Dendritic cell treated with granulocyte-macrophage colony-stimulating factor and Interleukin-4, amounts not matched to agents 40 ng/mL and 50 ng/mL, for 4 days (primary cell): ENCODE data around the gene CDH16.

Experiments
- H3K27ac Mint-ChIP-seq: one replicate; pipeline ENCODE4 v1.8.0; 2022; ENCODE audit warnings: mild to moderate bottlenecking, mixed read lengths
- H3K27me3 Mint-ChIP-seq: one replicate; pipeline ENCODE4 v1.8.0; 2022; ENCODE audit warnings: mild to moderate bottlenecking, mixed read lengths
- H3K36me3 Mint-ChIP-seq: one replicate; pipeline ENCODE4 v1.8.0; 2022; ENCODE audit warnings: low read depth, mixed read lengths
- H3K4me1 Mint-ChIP-seq: one replicate; pipeline ENCODE4 v1.8.0; 2022; ENCODE audit warnings: low read depth, mixed read lengths
- H3K4me3 Mint-ChIP-seq: one replicate; pipeline ENCODE4 v1.8.0; 2022; ENCODE audit warnings: mild to moderate bottlenecking, moderate library complexity, mixed read lengths
- H3K9me3 Mint-ChIP-seq: one replicate; pipeline ENCODE4 v1.8.0; 2022; ENCODE audit warnings: mixed read lengths
- intact Hi-C: fragments of 100-400 bp; cut with micrococcal nuclease; formaldehyde crosslinking; loops from one replicate; pipeline ENCODE4 v1.15.0; 2022

The CDH16 gene

DNA sequence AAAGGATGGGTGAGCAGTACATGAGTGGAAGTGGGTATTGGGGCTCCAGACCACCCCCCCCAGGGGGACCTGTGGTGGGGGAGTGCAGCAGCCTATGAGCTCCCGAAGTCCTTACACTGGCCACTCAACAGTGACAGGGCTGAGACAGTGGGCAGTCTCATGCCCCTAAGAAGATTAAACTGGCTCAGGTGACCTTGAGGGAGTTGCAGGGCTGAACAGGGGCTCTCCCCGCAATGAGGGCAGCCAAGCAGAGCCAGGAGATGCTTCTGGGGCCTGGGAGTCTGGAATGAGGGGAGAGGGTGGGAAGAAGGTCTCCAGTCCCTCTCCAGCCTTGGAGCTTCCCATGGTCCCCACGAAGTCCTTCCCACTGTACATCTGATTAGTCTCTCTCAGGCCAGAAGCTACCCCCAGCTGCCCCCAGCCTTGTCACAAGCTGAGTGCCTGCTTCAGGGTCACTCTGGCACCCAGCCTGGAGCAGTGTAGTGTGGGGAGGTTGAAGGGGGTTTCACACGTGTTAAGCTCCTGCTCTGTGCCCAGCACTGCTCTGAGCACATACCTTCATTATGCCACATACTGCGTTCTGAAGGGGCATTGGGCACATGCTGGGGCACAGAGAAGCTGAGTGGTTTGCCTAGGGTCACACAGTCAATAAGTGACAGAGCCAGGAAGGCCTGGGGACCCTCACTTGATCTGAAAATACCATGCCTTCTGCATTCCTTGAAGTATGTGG is 1.0 kb upstream of the CDH16 start:
- Mint-ChIP-seq H3K4me1 (peaks cover 7% of the 10 kb centered on the region), H3K27me3 (peaks cover 69% of the 10 kb centered on the region), H3K9me3 (no peaks in the 10 kb centered on the region), H3K4me3 (no peak overlapping the region), H3K36me3 (no peaks in the 10 kb centered on the region), H3K27ac (no peak overlapping the region)
- intact Hi-C loops, result no loop called here

DNA sequence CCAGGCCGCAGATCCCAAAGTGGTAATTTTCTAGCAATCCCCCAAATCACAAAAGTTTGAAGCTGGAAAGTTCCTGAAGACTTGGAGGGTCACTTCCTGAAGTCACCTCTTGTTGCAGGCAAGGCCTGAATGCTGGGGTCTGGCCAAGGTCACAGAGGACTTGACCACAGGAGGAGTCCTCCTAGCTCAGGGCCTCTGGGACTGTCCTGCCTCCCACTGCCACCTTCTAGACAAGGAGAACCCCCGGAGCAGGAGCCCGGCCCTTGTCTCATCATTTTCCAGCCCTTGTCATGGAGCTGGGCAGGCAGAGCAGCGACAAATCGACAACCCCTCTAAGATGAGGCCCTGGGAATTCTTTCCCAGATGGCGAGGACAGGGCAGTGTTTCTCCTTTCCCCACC is 330 bp downstream of the CDH16 start:
- Mint-ChIP-seq H3K4me1 (no peaks in the 10 kb centered on the region), H3K27ac (no peak overlapping the region), H3K9me3 (no peaks in the 10 kb centered on the region), H3K27me3 (peaks cover 58% of the 10 kb centered on the region), H3K4me3 (no peak overlapping the region), H3K36me3 (no peaks in the 10 kb centered on the region)
- intact Hi-C loops, result no loop called here

DNA sequence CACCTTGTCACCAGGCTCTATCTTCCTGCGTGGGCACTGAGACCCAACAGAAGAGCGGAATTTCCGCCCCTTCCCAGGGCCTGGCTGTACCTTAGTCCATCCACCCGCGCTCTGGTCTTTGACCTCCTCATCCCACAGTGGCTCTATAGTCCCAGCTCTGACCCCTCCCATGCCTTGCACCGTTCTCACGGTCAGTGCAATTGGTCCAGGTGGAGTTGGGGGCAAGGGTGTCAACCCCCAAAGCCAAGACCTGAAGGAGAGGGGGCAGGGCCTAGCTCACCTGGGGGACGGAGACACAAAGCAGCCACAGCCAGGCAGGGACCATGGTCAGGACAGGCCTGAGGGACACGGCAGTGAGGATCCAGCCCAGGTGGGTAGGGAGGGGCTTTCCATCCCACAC is 944 bp downstream of the CDH16 start:
- Mint-ChIP-seq H3K9me3 (no peaks in the 10 kb centered on the region), H3K4me1 (no peaks in the 10 kb centered on the region), H3K27ac (no peak overlapping the region), H3K36me3 (no peaks in the 10 kb centered on the region), H3K27me3 (peaks cover 52% of the 10 kb centered on the region), H3K4me3 (no peak overlapping the region)
- intact Hi-C loops, result no loop called here

DNA sequence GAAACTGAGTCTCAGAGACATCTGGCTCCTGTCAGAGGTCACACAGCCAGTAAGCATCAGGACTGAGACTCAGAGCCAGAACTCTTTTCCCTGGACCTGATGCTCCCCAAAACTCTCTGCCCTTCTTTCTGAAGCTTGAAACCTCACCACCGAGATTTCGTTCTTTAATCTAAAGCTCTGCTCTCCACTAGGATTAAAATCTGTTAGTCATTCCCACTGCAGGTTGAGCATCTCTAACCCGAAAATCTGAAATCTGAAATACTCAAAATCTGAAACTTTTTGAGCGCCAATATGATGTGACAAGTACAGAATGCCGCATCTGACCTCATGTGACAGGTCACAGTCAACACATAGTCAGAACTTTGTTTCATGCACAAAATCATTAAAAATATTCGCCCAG is 2.2 kb downstream of the CDH16 start:
- H3K9me3 Mint-ChIP-seq, result no peaks in the 10 kb centered on the region
- intact Hi-C loops, result no loop called here
- no peaks in the 10 kb centered on the region for H3K36me3 Mint-ChIP-seq
- H3K4me3 Mint-ChIP-seq, result no peak overlapping the region
- H3K27me3 Mint-ChIP-seq, result peaks cover 44% of the 10 kb centered on the region
- H3K27ac Mint-ChIP-seq, result no peak overlapping the region
- H3K4me1 Mint-ChIP-seq, result no peaks in the 10 kb centered on the region

DNA sequence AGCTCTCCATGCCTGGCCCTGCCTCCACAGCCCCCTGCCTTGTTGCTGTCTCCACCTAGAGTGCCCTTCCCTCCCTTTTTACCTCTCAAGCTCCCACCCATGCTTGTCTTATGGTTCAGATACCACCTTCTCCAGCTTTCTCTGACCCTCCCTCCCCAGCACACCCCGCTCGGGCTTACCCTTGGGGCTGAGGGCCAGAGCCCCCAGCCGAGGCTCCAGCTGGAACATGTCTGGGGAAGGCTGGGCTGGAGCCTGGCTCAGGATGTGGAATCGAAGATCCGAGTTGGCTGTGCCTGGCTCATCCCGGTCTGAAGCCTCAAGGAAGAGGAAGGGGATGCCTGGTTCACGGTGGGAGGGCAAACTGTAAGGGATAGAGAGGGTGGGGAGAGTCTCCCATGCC is 3.6 kb downstream of the CDH16 start:
- Mint-ChIP-seq H3K9me3 (no peaks in the 10 kb centered on the region), H3K4me3 (no peak overlapping the region), H3K4me1 (no peaks in the 10 kb centered on the region), H3K27ac (no peak overlapping the region), H3K36me3 (no peaks in the 10 kb centered on the region), H3K27me3 (peaks cover 44% of the 10 kb centered on the region)
- intact Hi-C loops, result no loop called here

DNA sequence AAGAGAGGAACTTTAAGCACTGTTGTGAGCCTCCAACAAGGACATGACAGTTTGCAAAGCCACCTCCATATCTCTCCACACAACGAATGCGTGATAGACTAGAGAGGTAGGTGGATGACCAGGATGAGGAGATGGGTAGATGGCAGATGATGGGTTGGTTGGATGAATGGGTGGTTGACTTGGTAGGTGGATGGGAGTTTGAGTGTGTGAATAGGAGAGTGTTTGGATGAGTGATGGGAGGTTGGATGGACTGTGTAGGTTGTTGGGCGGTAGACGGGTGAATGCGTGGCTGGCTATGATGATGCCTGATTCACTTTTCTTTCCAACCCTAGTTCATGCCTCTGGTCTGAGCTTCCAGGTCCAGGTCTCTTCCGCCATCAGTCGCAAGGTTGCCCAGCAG is 4.1 kb downstream of the CDH16 start:
- H3K4me3 Mint-ChIP-seq, result no peak overlapping the region
- no peaks in the 10 kb centered on the region for H3K36me3 Mint-ChIP-seq
- intact Hi-C loops, result no loop called here
- peaks cover 39% of the 10 kb centered on the region for H3K27me3 Mint-ChIP-seq
- H3K9me3 Mint-ChIP-seq, result no peaks in the 10 kb centered on the region
- no peaks in the 10 kb centered on the region for H3K4me1 Mint-ChIP-seq
- no peak overlapping the region for H3K27ac Mint-ChIP-seq

DNA sequence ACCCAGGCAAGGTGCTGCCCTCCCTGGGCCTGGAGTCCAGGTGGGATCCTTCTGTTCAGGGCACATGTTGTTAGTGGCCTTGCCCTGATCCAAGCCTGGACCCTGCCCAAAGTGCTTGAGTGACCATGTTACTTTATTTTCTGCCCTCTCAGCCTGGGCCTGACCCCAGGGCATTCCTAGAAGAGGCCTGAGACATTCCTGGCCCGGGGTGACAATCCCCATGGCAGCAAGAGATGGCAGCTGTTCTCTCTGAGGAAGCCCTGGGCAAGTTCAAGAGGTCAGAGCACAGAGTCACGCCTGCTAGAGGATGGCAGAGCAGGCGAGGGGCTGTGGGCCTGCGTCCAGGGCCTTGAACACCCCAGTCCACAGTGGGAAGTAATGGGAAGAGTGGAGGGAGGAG is 5.0 kb downstream of the CDH16 start:
- no peak overlapping the region for H3K27ac Mint-ChIP-seq
- intact Hi-C loops, result no loop called here
- H3K4me1 Mint-ChIP-seq, result no peaks in the 10 kb centered on the region
- H3K27me3 Mint-ChIP-seq, result peaks cover 33% of the 10 kb centered on the region
- no peak overlapping the region for H3K4me3 Mint-ChIP-seq
- no peaks in the 10 kb centered on the region for H3K36me3 Mint-ChIP-seq
- H3K9me3 Mint-ChIP-seq, result no peaks in the 10 kb centered on the region

DNA sequence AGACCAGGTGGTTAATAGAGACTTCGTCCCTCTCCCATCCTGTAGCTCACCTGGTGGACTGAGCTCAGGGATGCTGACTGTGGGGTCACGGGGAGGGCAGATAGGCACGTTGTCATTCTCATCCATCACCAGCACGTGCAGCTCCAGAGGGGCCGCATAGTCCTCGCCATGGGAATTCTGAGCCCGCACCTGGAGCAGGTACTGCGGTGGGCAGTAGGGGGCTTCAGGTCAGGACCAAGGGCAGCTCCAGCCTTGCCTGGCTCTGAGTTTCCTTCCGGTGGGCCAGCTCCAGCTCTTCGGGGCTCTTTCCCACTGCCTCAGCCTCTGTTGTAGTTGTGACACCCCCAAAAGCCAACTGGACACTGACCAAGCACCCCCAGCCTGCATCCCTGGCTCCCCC is 5.6 kb downstream of the CDH16 start:
- no peak overlapping the region for H3K4me3 Mint-ChIP-seq
- no peak overlapping the region for H3K27ac Mint-ChIP-seq
- no peaks in the 10 kb centered on the region for H3K4me1 Mint-ChIP-seq
- intact Hi-C loops, result no loop called here
- H3K9me3 Mint-ChIP-seq, result no peaks in the 10 kb centered on the region
- no peaks in the 10 kb centered on the region for H3K36me3 Mint-ChIP-seq
- peaks cover 33% of the 10 kb centered on the region for H3K27me3 Mint-ChIP-seq

DNA sequence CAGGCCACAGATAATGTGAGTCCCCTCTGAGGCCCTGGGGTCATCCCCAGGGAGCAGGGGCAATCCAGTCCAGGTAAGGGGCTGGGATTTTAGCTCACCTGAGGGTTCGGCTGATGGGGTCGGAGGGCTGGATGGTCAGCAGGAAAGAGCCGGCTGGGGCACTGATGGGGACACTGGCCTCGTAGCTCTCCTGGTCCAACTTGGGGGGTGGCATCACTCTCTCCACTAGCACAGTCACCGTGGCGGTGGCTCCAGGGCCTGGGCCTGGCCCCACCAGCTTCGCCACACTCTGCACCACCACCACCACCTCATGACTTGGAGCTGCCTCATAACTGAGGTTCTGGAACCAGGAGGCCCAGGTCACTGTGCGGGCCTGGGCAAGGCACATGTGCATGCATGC is 6.9 kb downstream of the CDH16 start:
- H3K4me3 Mint-ChIP-seq, result no peak overlapping the region
- no peak overlapping the region for H3K27ac Mint-ChIP-seq

DNA sequence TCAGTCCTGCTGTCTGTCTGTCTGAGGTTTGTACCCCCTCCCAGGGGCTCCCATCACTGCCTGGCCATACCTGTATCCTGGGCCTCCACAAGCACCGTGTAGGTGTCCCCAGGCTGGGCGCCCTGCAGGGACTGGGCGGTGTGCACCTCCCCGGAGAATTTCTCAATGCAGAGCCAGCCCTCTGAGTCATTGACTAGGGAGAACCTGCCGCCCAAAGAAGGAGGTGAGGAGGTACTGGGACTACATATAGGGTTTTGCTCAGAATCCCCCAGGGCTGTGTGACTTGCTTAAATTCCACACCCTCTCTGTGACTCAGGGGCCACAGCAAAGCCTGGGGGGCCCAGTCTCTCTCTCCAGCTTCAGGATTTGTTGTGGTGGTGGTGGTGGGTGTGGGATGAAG is 7.6 kb downstream of the CDH16 start:
- H3K27me3 Mint-ChIP-seq, result peaks cover 40% of the 10 kb centered on the region
- no peaks in the 10 kb centered on the region for H3K36me3 Mint-ChIP-seq
- intact Hi-C loops, result no loop called here
- no peak overlapping the region for H3K27ac Mint-ChIP-seq
- no peaks in the 10 kb centered on the region for H3K4me1 Mint-ChIP-seq
- H3K9me3 Mint-ChIP-seq, result no peaks in the 10 kb centered on the region
- H3K4me3 Mint-ChIP-seq, result no peak overlapping the region

More for the DNA sequence above, 6.9 kb downstream of the CDH16 start:
- Mint-ChIP-seq H3K4me1 (no peaks in the 10 kb centered on the region), H3K36me3 (no peaks in the 10 kb centered on the region), H3K27me3 (peaks cover 39% of the 10 kb centered on the region), H3K9me3 (no peaks in the 10 kb centered on the region)
- intact Hi-C loops, result no loop called here

DNA sequence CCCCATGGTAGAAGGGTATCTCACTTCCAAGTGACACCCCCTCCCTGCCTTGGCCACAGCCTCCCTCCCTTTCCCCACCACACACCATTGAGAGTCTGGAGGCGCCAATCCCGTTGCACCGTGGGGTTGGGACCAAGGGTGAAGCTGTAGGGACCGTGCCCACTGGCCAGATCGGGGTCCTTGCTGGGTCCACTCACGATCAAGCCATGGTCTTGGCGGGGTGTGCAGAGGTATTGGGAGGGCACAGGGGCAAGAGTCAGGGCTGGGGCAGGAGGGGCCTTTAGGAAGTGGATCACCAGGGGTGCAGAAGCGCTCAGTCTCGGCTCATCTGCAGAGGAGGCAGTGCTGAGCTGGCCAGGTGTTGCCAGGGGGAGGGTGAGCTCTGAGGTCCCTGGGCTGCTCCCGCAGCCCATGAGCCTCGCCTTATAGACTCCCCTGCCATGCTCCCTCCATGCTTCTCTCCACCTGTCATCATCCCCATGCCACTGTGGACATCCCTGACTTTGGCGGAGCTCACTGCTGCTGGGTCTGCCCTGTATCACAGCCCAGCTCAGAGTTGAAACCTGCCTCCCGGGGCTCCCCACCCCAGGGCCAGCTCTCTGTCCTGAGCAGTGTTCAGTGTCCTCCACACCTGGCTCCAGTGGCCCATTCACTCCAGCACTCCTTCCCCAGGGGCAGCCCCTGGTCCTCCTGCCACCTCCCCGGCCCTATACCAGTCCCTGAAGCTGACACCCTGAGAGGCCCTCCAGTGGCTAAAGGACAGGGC is 8.3 kb downstream of the CDH16 start:
- Mint-ChIP-seq H3K27me3 (peaks cover 35% of the 10 kb centered on the region), H3K4me3 (no peak overlapping the region), H3K27ac (no peak overlapping the region), H3K9me3 (no peaks in the 10 kb centered on the region), H3K4me1 (no peaks in the 10 kb centered on the region), H3K36me3 (no peaks in the 10 kb centered on the region)
- intact Hi-C loops, result no loop called here

DNA sequence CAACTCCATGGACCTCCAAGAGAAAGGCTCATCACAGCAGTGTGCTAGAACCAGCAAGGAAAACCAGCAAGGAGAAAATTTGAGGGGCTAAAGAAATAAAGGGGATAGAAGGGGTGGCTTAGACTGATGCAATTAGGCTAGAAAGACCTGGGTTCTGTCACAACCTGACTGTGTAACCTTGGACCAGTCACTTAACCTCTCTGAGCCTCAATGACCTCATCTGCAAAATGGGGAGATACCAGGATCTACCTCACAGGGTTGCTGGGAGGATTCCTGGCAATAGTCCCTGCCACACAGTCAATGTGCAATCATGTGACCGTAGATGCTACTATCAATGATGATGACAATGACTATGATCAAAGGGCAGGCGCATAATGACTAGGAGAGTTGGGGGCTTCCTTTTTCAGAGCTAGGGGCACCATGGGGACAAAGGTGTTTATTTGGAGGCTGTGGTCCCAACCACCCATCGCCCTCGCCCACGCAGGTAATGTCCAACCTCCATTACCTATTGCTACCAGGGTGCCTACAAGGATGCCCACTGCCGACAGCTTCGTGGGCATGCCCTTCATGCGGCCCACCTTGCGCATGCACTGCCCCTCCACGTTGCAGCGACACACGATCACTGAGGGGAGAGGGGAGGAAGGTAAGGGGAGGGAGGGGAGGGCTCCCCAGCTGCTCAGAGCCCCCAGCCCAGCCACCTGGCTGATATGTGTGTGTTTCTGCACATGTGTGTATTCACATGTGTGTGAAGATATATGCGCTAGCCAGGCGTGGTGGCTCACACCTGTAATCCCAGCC is 9.7 kb downstream of the CDH16 start:
- peaks cover 29% of the 10 kb centered on the region for H3K27me3 Mint-ChIP-seq
- no peaks in the 10 kb centered on the region for H3K9me3 Mint-ChIP-seq
- no peaks in the 10 kb centered on the region for H3K4me1 Mint-ChIP-seq
- H3K36me3 Mint-ChIP-seq, result no peaks in the 10 kb centered on the region
- intact Hi-C loops, result no loop called here
- H3K27ac Mint-ChIP-seq, result no peak overlapping the region
- H3K4me3 Mint-ChIP-seq, result no peak overlapping the region

DNA sequence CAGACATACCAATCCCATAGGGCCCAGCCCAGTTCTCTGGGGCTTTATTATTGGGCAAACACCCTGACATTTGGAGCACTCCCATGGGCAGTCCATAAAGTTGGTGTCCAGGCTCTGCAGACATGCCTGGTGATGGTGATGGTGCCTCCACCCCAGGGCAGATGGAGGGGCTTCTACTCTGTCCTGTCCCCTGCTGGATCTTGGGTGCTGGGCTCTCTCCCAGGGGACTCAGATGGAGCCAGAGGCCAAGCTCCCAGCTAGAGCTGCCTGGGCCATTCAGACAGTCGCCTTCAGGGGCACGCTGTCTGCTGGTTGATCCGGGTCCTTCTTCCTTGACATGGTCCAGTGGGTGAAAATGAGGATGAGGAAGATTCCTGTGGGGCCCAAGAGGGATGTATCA is 10.6 kb downstream of the CDH16 start:
- Mint-ChIP-seq H3K36me3 (no peaks in the 10 kb centered on the region), H3K4me1 (no peaks in the 10 kb centered on the region), H3K9me3 (no peaks in the 10 kb centered on the region), H3K27ac (no peak overlapping the region), H3K27me3 (peaks cover 34% of the 10 kb centered on the region), H3K4me3 (no peak overlapping the region)
- intact Hi-C loops, result no loop called here
